Keratinocyte (primary cell): Measurements from ENCODE around the gene CADM2.

Experiments used
- CTCF ChIP-seq, 3 experiments: IDR thresholded peaks in 1 of 3; conservative IDR thresholded peaks in 1 of 3; optimal IDR thresholded peaks in 1 of 3; 2 replicates in 2 of 3; 3 replicates in 1 of 3; pipeline versions ENCODE3 to v1.5.1; 2011; ENCODE audit warnings: low read length in 3 of 3, mild to moderate bottlenecking in 3 of 3, moderate library complexity in 2 of 3, control low read depth in 1 of 3, inconsistent platforms in 1 of 3; ENCODE audit not compliant: insufficient read depth in 2 of 3; ENCODE audit errors: extremely low read depth in 1 of 3
- EZH2 ChIP-seq: IDR thresholded peaks from one replicate; pipeline ENCODE4 v1.6.1; 2012; ENCODE audit warnings: inconsistent platforms, mild to moderate bottlenecking, low read length, moderate library complexity

GRCh38 chr3:84993956-84994355 is 35.2 kb downstream of the CADM2 start:
- TF ChIP-seq CTCF (optimal IDR thresholded peaks at IDR 0.05 in 1 of 3, IDR thresholded peaks at IDR 0.05 in 1 of 3, conservative IDR thresholded peaks at IDR 0.05 in 1 of 3; ENCODE audit: extremely low read depth in 1 of 3, insufficient read depth in 2 of 3, low read length in 3 of 3) (no peak), EZH2 (no peak)
